Breast epithelium (tissue), 3 donors: Measurements from ENCODE around the gene ANKRD39.

Source experiments
- CTCF ChIP-seq, 3 donors: fragments of 450-650 bp; IDR thresholded peaks; one replicate each; pipeline ENCODE4 v1.5.1; 2016 to 2017; ENCODE audit warnings: antibody characterized with exemption in 3 of 3, mild to moderate bottlenecking in 3 of 3, moderate library complexity in 3 of 3
- POLR2A ChIP-seq: fragments of 450-650 bp; IDR thresholded peaks from one replicate; pipeline ENCODE4 v1.6.1; 2016; ENCODE audit warnings: antibody characterized with exemption, mild to moderate bottlenecking, moderate library complexity
- POLR2AphosphoS5 ChIP-seq, 3 donors: sonication (generic); formaldehyde crosslinking; IDR thresholded peaks; one replicate each; pipeline ENCODE4 v1.6.1; 2017; ENCODE audit warnings: antibody characterized with exemption in 3 of 3

- peak in 2 of 3 donors; percentile 8 to 27 for TF ChIP-seq POLR2AphosphoS5 (IDR thresholded peaks at IDR 0.05)
- TF ChIP-seq POLR2A: no peak
- TF ChIP-seq CTCF (IDR thresholded peaks at IDR 0.05): no peak
Measured at GRCh38 chr2:96888072-96889011, 30.5 kb upstream of the ANKRD39 start.
